Activated naive CD4-positive, alpha-beta T cell treated with anti-CD3 and anti-CD28 coated beads for 36 hours (primary cell): ENCODE results near the gene ILRUN. TPM values are rescaled to one million over a fixed set of nuclear protein-coding genes. Genes with fewer than 3 reads are reported as not detected.
"Not testable (repeated sequence)": the region's sequence is repeated elsewhere in the genome, so short reads cannot be mapped to it uniquely, and the experiment has no call there.

Source experiments
- CTCF ChIA-PET: fragments of 350-600 bp; sonication (Branson Sonifier 250); formaldehyde crosslinking; loops from one replicate; lab custom pipeline; 2021; ENCODE audit warnings: antibody characterized with exemption; lab: Charles Lee
- DNase-seq: peaks from one replicate; pipeline ENCODE4 v3.0.0-alpha.2; 2020
- H3K27ac Mint-ChIP-seq: one replicate; pipeline ENCODE4 v1.8.0; 2021; ENCODE audit warnings: mild to moderate bottlenecking, mixed read lengths
- H3K27me3 Mint-ChIP-seq: one replicate; pipeline ENCODE4 v1.8.0; 2021; ENCODE audit warnings: low read depth, mixed read lengths
- H3K36me3 Mint-ChIP-seq: one replicate; pipeline ENCODE4 v1.8.0; 2021; ENCODE audit warnings: low read depth, mixed read lengths
- H3K4me1 Mint-ChIP-seq: one replicate; pipeline ENCODE4 v1.8.0; 2021; ENCODE audit warnings: low read depth, mixed read lengths
- H3K4me3 Mint-ChIP-seq: one replicate; pipeline ENCODE4 v1.8.0; 2021; ENCODE audit warnings: mild to moderate bottlenecking, moderate library complexity, mixed read lengths
- H3K9me3 Mint-ChIP-seq: one replicate; pipeline ENCODE4 v1.8.0; 2021; ENCODE audit warnings: mixed read lengths
- intact Hi-C: fragments of 100-400 bp; cut with micrococcal nuclease; formaldehyde crosslinking; loops from one replicate; pipeline ENCODE4 v1.15.1; 2023
- total RNA-seq, 2 experiments: library from RNA; stranded (reverse); gene quantifications; one replicate each; pipeline ENCODE4 v1.2.3, GENCODE V29; 2021

ILRUN gene
- total RNA-seq, 2 experiments from 2014 or later: 51.4 to 53.3 TPM

DNA sequence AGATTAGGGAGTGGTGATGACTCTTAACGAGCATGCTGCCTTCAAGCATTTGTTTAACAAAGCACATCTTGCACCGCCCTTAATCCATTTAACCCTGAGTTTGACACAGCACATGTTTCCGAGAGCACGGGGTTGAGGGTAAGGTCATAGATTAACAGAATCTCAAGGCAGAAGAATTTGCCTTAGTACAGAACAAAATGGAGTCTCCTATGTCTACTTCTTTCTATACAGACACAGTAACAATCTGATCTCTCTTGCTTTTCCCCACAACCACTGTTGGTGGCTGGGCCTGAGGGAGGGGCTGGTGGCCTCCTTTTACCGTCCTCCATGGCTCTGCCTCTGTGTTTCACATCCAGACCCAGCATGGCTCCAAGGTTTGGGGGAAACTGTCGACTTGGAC, 23.6 kb upstream of the ILRUN start:
- H3K27me3 Mint-ChIP-seq, H3K36me3 Mint-ChIP-seq, intact Hi-C loops, H3K27ac Mint-ChIP-seq, H3K9me3 Mint-ChIP-seq, DNase-seq, H3K4me1 Mint-ChIP-seq, CTCF ChIA-PET, H3K4me3 Mint-ChIP-seq: not testable (repeated sequence)

- H3K9me3 Mint-ChIP-seq, H3K4me3 Mint-ChIP-seq, DNase-seq, H3K27me3 Mint-ChIP-seq, intact Hi-C loops, H3K4me1 Mint-ChIP-seq, H3K27ac Mint-ChIP-seq, CTCF ChIA-PET, H3K36me3 Mint-ChIP-seq: not testable (repeated sequence)
Measured at GRCh38 chr6:34719646-34720045, 23.1 kb upstream of the ILRUN start.

DNA sequence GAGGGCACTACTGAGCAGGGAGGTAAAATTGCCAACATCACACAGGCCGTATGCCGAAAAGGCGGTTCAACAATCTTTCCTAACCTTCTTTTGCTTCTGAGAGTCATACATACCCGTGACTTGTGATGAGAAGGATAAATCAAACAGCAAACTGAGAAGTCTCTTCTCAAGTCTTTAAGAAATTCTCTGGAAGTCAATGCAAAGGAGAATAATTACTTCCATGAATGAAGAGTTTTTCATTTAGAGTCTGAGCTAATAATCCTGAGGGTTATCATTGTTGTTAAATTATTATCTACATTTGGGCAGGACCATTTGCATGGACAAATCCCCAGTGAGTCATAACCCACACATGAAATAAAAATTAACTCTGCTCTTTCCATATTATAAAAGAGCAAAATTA, 22.4 kb upstream of the ILRUN start:
- no peak for DNase-seq
- Mint-ChIP-seq H3K4me3 (no peak overlapping the region), H3K27ac (no peak overlapping the region), H3K27me3 (no peaks in the 10 kb centered on the region), H3K4me1 (no peaks in the 10 kb centered on the region), H3K9me3 (no peaks in the 10 kb centered on the region), H3K36me3 (no peaks in the 10 kb centered on the region)
- intact Hi-C loops: no loop called here
- CTCF ChIA-PET: interaction anchor here (0.9 kb wide), 1 partner anchor 12 kb away, joined by 3 read pairs; no protein-coding TSS in a partner anchor

DNA sequence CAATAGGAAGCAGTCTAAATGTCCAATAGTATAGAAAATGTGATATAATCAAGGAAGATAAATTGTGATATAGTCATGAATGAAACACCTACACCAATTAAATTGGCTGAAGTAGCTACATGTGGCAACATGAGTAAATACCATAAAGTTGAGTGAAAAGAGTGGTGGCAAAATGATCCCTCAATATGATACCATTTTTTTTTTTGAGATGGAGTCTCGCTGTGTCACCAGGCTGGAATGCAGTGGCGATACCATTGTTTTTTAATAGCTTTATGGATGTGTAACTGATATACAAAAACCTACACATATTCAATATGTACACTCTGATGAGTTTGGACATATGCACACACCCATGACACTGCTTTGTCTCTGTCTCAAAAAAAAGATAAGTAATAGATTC, 20.9 kb upstream of the ILRUN start:
- H3K27me3 Mint-ChIP-seq: no peaks in the 10 kb centered on the region
- DNase-seq: no peak
- intact Hi-C loops: no loop called here
- H3K4me1 Mint-ChIP-seq: no peaks in the 10 kb centered on the region
- no peaks in the 10 kb centered on the region for H3K36me3 Mint-ChIP-seq
- no peak overlapping the region for H3K4me3 Mint-ChIP-seq
- H3K9me3 Mint-ChIP-seq: no peaks in the 10 kb centered on the region
- CTCF ChIA-PET: interaction anchor here (0.6 to 0.7 kb wide), 3 partner anchors 10 to 98 kb away, joined by 3 read pairs; no protein-coding TSS in a partner anchor
- no peak overlapping the region for H3K27ac Mint-ChIP-seq

DNA sequence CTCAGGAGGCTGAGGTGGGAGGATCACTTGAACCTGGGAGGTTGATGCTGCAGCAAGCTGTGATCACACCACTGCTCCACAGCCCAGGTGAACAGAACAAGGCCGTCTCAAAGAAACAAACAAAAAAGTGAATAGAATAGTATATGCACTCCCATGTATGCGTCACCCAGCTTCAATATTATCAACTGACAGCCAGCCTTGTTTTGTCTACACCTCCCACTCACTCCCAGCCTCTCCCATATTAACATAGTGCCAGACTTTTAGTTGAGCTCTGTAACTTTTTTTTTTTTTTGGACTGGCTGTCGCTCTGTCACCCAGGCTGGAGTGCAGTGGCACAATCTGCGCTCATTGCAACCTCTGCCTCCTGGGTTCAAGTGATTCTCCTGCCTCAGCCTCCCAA, 18.1 kb upstream of the ILRUN start:
- Mint-ChIP-seq H3K27ac (no peak overlapping the region), H3K9me3 (no peaks in the 10 kb centered on the region)
- CTCF ChIA-PET: interaction anchor here (0.6 kb wide), 1 partner anchor 78 kb away, joined by 6 read pairs; no protein-coding TSS in a partner anchor

DNA sequence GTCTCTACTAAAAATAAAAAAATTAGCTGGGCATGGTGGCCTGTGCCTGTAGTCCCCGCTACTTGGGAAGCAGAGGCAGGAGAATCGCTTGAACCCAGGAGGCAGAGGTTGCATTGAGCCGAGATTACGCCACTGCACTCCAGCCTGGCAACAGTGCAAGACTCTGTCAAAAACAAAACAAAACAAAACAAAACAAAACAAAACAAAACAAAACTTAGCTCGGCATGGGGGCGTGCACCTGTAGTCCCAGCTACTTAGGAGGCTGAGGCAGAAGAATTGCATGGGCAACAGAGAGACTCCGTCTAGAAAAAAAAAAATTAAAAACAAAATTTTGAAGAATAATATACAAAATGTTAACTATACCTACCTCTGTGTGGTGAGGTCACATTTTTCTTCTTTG, 16.3 kb upstream of the ILRUN start:
- CTCF ChIA-PET, H3K27me3 Mint-ChIP-seq, intact Hi-C loops: not testable (repeated sequence)

More for the DNA sequence above, 18.1 kb upstream of the ILRUN start:
- intact Hi-C loops: no loop called here
- no peaks in the 10 kb centered on the region for H3K4me1 Mint-ChIP-seq
- H3K4me3 Mint-ChIP-seq: no peak overlapping the region
- no peaks in the 10 kb centered on the region for H3K36me3 Mint-ChIP-seq
- DNase-seq: no peak
- H3K27me3 Mint-ChIP-seq: no peaks in the 10 kb centered on the region

GRCh38 chr6:34709386-34709785, 12.8 kb upstream of the ILRUN start:
- no peaks in the 10 kb centered on the region for H3K27me3 Mint-ChIP-seq

More for the DNA sequence above, 16.3 kb upstream of the ILRUN start:
- not testable (repeated sequence) for DNase-seq, H3K36me3 Mint-ChIP-seq, H3K4me3 Mint-ChIP-seq, H3K4me1 Mint-ChIP-seq, H3K27ac Mint-ChIP-seq, H3K9me3 Mint-ChIP-seq

GRCh38 chr6:34705241-34705640, 8.7 kb upstream of the ILRUN start:
- CTCF ChIA-PET: no interaction called here

More at GRCh38 chr6:34709386-34709785, 12.8 kb upstream of the ILRUN start:
- H3K36me3 Mint-ChIP-seq: no peaks in the 10 kb centered on the region
- no peaks in the 10 kb centered on the region for H3K4me1 Mint-ChIP-seq
- no peak overlapping the region for H3K27ac Mint-ChIP-seq
- no peak for DNase-seq
- H3K4me3 Mint-ChIP-seq: no peak overlapping the region
- intact Hi-C loops: no loop called here
- CTCF ChIA-PET: no interaction called here
- no peaks in the 10 kb centered on the region for H3K9me3 Mint-ChIP-seq

GRCh38 chr6:34701199-34701598, 4.6 kb upstream of the ILRUN start:
- Mint-ChIP-seq H3K27ac (no peak overlapping the region), H3K4me3 (no peak overlapping the region), H3K27me3 (no peaks in the 10 kb centered on the region), H3K4me1 (peaks cover 12% of the 10 kb centered on the region), H3K9me3 (no peaks in the 10 kb centered on the region), H3K36me3 (no peaks in the 10 kb centered on the region)
- intact Hi-C loops: no loop called here
- CTCF ChIA-PET: no interaction called here
- no peak for DNase-seq

More at GRCh38 chr6:34705241-34705640, 8.7 kb upstream of the ILRUN start:
- Mint-ChIP-seq H3K9me3 (no peaks in the 10 kb centered on the region), H3K36me3 (no peaks in the 10 kb centered on the region), H3K27ac (no peak overlapping the region), H3K27me3 (no peaks in the 10 kb centered on the region), H3K4me1 (no peaks in the 10 kb centered on the region), H3K4me3 (no peak overlapping the region)
- no peak for DNase-seq
- intact Hi-C loops: no loop called here

DNA sequence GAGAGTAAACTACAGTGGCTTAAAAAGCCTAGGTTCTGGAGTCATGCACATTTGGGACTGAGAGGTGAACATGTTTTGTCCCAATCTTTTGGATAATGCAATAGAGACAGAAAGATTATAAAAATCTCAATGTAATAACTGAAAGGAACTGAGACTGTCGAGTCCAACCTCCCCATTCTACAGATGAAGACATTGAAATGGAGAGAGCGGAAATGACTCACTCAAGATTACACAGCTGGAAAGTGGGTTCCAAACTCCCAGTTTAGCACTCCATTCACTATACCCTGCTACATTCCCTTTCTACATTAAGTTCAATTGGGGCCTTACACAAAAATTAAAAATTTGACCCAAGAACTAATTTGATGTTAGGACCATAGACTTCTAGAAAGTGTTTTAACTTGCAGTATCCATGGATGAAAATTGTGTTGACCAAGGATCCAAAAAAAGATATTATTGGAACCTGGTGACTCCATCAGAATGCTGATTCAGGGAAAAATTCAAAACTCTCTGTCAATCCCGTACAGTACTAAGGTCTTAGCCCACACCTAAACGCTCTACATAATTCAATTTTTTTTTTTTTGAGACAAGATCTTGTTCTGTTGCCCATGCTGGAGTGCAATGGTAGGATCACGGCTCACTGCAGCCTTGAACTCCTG, 1.5 kb upstream of the ILRUN start:
- Mint-ChIP-seq H3K4me1 (peaks cover 39% of the 10 kb centered on the region), H3K9me3 (no peaks in the 10 kb centered on the region), H3K4me3 (peak overlapping the region; percentile 100), H3K27ac (no peak overlapping the region), H3K27me3 (no peaks in the 10 kb centered on the region), H3K36me3 (no peaks in the 10 kb centered on the region)
- CTCF ChIA-PET: interaction anchor here (1.2 kb wide), 1 partner anchor 89 kb away, joined by 5 read pairs; no protein-coding TSS in a partner anchor
- intact Hi-C loops: loop anchor here (1.0 to 10.0 kb wide), 4 partner anchors 26 to 913 kb away; partner anchors contain the start of genes BLTP3A and LEMD2
- DNase-seq: no peak

DNA sequence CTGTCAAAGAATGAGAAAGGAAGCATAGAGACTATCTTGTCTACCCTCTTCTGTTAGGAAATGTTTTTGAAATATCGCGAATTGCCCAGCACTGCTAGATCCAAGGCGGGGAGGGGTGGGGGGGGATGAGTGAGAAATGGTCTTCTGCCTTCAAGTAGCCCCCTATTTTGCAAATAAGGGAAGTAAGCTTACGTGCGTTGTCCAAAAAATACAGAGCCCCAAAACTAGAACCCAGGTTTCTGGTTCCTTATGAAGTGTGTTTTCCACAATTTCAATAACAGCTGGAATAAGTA, 923 bp upstream of the ILRUN start:
- DNase-seq: no peak
- H3K27me3 Mint-ChIP-seq: no peaks in the 10 kb centered on the region
- CTCF ChIA-PET: no interaction called here
- H3K9me3 Mint-ChIP-seq: no peaks in the 10 kb centered on the region
- peaks cover 41% of the 10 kb centered on the region for H3K4me1 Mint-ChIP-seq
- peak overlapping the region; percentile 99 for H3K27ac Mint-ChIP-seq
- intact Hi-C loops: loop anchor here (1.0 to 10.0 kb wide), 4 partner anchors 25 to 913 kb away; partner anchors contain the start of genes BLTP3A and LEMD2
- H3K36me3 Mint-ChIP-seq: no peaks in the 10 kb centered on the region
- peak overlapping the region; percentile 100 for H3K4me3 Mint-ChIP-seq

GRCh38 chr6:34696189-34696738, 303 bp downstream of the ILRUN start:
- H3K9me3 Mint-ChIP-seq: no peaks in the 10 kb centered on the region
- CTCF ChIA-PET: interaction anchor here (0.8 kb wide), 1 partner anchor 22 kb away, joined by 3 read pairs; no protein-coding TSS in a partner anchor
- intact Hi-C loops: loop anchor here (1.0 to 10.0 kb wide), 4 partner anchors 39 to 911 kb away; partner anchors contain the start of genes BLTP3A, LEMD2 and SNRPC

More at GRCh38 chr6:34696189-34696738, 303 bp downstream of the ILRUN start:
- Mint-ChIP-seq H3K27ac (peak overlapping the region; percentile 70), H3K27me3 (no peaks in the 10 kb centered on the region), H3K36me3 (no peaks in the 10 kb centered on the region), H3K4me1 (peaks cover 49% of the 10 kb centered on the region), H3K4me3 (peak overlapping the region; percentile 100)
- DNase-seq: no peak
